ENCODE data around the gene ADAD2. TPM values are rescaled to one million over a fixed set of nuclear protein-coding genes. Genes with fewer than 3 reads are reported as not detected.

Gene ADAD2
- total RNA-seq, 1 donor = under 0.01 TPM

- Histone ChIP-seq H3K4me3 (ENCODE audit: insufficient read depth, low read length) (no peak overlapping the region), H3K4me1 (ENCODE audit: insufficient read depth, low read length) (no peaks in the 10 kb centered on the region), H3K27me3 (ENCODE audit: insufficient read depth, low read length) (peaks cover 8% of the 10 kb centered on the region), H3K27ac (ENCODE audit: low read depth, low read length) (no peak overlapping the region), H3K4me2 (ENCODE audit: insufficient read depth, low read length) (no peak overlapping the region), H2AFZ (ENCODE audit: low read length) (no peak overlapping the region), H3K36me3 (ENCODE audit: insufficient read depth, low read length) (no peaks in the 10 kb centered on the region), H3K79me2 (ENCODE audit: insufficient read depth, low read length) (no peaks in the 10 kb centered on the region), H3K9me3 (ENCODE audit: low read depth, low read length) (no peaks in the 10 kb centered on the region), H4K20me1 (ENCODE audit: insufficient read depth, low read length) (no peaks in the 10 kb centered on the region)
- no peak for DNase-seq (ENCODE audit: insufficient read length, low spot score, missing footprints)
- no peak for TF ChIP-seq CTCF (IDR thresholded peaks at IDR 0.05; ENCODE audit: extremely low read depth, low read depth, low read length)
These were observed 16.9 kb downstream of the ADAD2 start for GRCh38 chr16:84207879-84208278.

- no peaks in the 10 kb centered on the region for H3K36me3 ChIP-seq (ENCODE audit: insufficient read depth, low read length)
- H3K9me3 ChIP-seq (ENCODE audit: low read depth, low read length) = no peaks in the 10 kb centered on the region
- H3K79me2 ChIP-seq (ENCODE audit: insufficient read depth, low read length) = no peaks in the 10 kb centered on the region
- H3K4me2 ChIP-seq (ENCODE audit: insufficient read depth, low read length) = no peak overlapping the region
- no peaks in the 10 kb centered on the region for H3K4me1 ChIP-seq (ENCODE audit: insufficient read depth, low read length)
- H3K27me3 ChIP-seq (ENCODE audit: insufficient read depth, low read length) = peaks cover 11% of the 10 kb centered on the region
- no peak overlapping the region for H2AFZ ChIP-seq (ENCODE audit: low read length)
- DNase-seq (ENCODE audit: insufficient read length, low spot score, missing footprints) = peak; percentile 79
- no peak overlapping the region for H3K27ac ChIP-seq (ENCODE audit: low read depth, low read length)
- TF ChIP-seq CTCF (IDR thresholded peaks at IDR 0.05; ENCODE audit: extremely low read depth, low read depth, low read length) = no peak
- no peaks in the 10 kb centered on the region for H4K20me1 ChIP-seq (ENCODE audit: insufficient read depth, low read length)
- H3K4me3 ChIP-seq (ENCODE audit: insufficient read depth, low read length) = no peak overlapping the region
These were observed 19.0 kb downstream of the ADAD2 start for GRCh38 chr16:84209989-84210388.

- DNase-seq (ENCODE audit: insufficient read length, low spot score, missing footprints) = no peak
- H4K20me1 ChIP-seq (ENCODE audit: insufficient read depth, low read length) = no peaks in the 10 kb centered on the region
- TF ChIP-seq CTCF (IDR thresholded peaks at IDR 0.05; ENCODE audit: extremely low read depth, low read depth, low read length) = no peak
- H3K79me2 ChIP-seq (ENCODE audit: insufficient read depth, low read length) = no peaks in the 10 kb centered on the region
- no peaks in the 10 kb centered on the region for H3K4me1 ChIP-seq (ENCODE audit: insufficient read depth, low read length)
- peaks cover 7% of the 10 kb centered on the region for H3K27me3 ChIP-seq (ENCODE audit: insufficient read depth, low read length)
- no peak overlapping the region for H2AFZ ChIP-seq (ENCODE audit: low read length)
- no peaks in the 10 kb centered on the region for H3K36me3 ChIP-seq (ENCODE audit: insufficient read depth, low read length)
- H3K9me3 ChIP-seq (ENCODE audit: low read depth, low read length) = no peaks in the 10 kb centered on the region
- H3K27ac ChIP-seq (ENCODE audit: low read depth, low read length) = no peak overlapping the region
- no peak overlapping the region for H3K4me3 ChIP-seq (ENCODE audit: insufficient read depth, low read length)
- H3K4me2 ChIP-seq (ENCODE audit: insufficient read depth, low read length) = no peak overlapping the region
These were observed 21.2 kb downstream of the ADAD2 start for GRCh38 chr16:84212154-84212553.

- no peak overlapping the region for H3K27ac ChIP-seq (ENCODE audit: low read depth, low read length)
- H3K27me3 ChIP-seq (ENCODE audit: insufficient read depth, low read length) = peaks cover 7% of the 10 kb centered on the region
- no peak for TF ChIP-seq CTCF (IDR thresholded peaks at IDR 0.05; ENCODE audit: extremely low read depth, low read depth, low read length)
- H3K79me2 ChIP-seq (ENCODE audit: insufficient read depth, low read length) = no peaks in the 10 kb centered on the region
- H3K4me2 ChIP-seq (ENCODE audit: insufficient read depth, low read length) = no peak overlapping the region
- no peaks in the 10 kb centered on the region for H4K20me1 ChIP-seq (ENCODE audit: insufficient read depth, low read length)
- H3K4me3 ChIP-seq (ENCODE audit: insufficient read depth, low read length) = no peak overlapping the region
- H3K4me1 ChIP-seq (ENCODE audit: insufficient read depth, low read length) = no peaks in the 10 kb centered on the region
- H3K9me3 ChIP-seq (ENCODE audit: low read depth, low read length) = no peaks in the 10 kb centered on the region
- H2AFZ ChIP-seq (ENCODE audit: low read length) = no peak overlapping the region
- DNase-seq (ENCODE audit: insufficient read length, low spot score, missing footprints) = peak; percentile 27
- H3K36me3 ChIP-seq (ENCODE audit: insufficient read depth, low read length) = no peaks in the 10 kb centered on the region
These were observed 21.7 kb downstream of the ADAD2 start for GRCh38 chr16:84212631-84213030.

All from osteoblast (primary cell).